Spinal cord (tissue), 10 donors: ENCODE results near the gene HOXD4. TPM values are rescaled to one million over a fixed set of nuclear protein-coding genes. Genes with fewer than 3 reads are reported as not detected.

Source experiments
- DNase-seq, 6 donors: peaks; one replicate each; pipeline versions ENCODE4 v3.0.0 to v3.0.0-alpha.2; 2013 to 2015; ENCODE audit warnings: low spot score in 6 of 6, low read depth in 4 of 6
- H3K27ac ChIP-seq: one replicate; pipeline ENCODE4 v1.5.1; 2013; ENCODE audit warnings: low read depth, low read length, control low read depth
- H3K27me3 ChIP-seq: one replicate; pipeline ENCODE4 v1.6.1; 2013; ENCODE audit warnings: low read length; ENCODE audit not compliant: control insufficient read depth, insufficient read depth
- H3K36me3 ChIP-seq: one replicate; pipeline ENCODE4 v1.6.1; 2013; ENCODE audit warnings: low read length; ENCODE audit not compliant: control insufficient read depth, insufficient read depth
- H3K4me1 ChIP-seq: one replicate; pipeline ENCODE4 v1.6.1; 2013; ENCODE audit warnings: low read length; ENCODE audit not compliant: control insufficient read depth, insufficient read depth
- H3K4me3 ChIP-seq: one replicate; pipeline ENCODE4 v1.5.1; 2013; ENCODE audit warnings: low read depth, low read length, control low read depth
- H3K9me3 ChIP-seq: one replicate; pipeline ENCODE4 v1.6.1; 2013; ENCODE audit warnings: low read length; ENCODE audit not compliant: control insufficient read depth, insufficient read depth
- WGBS: methylation state at CpG from one replicate; pipeline ENCODE4 v1.1.5; 2013; ENCODE audit warnings: missing lambda C conversion rate; ENCODE audit not compliant: insufficient coverage; 5-methylcytosine and 5-hydroxymethylcytosine counted together
- polyA plus RNA-seq, 2 donors: library from polyadenylated mRNA; unstranded; fragments of 120-200 nt; gene quantifications; one replicate each; pipeline ENCODE4 v1.2.1, GENCODE V29; 2013; ENCODE audit not compliant: insufficient read length in 2 of 2
- total RNA-seq, 2 donors: library from RNA; depleted of rRNA in 1 of 2; stranded (reverse); fragments of 120-200 nt in 1 of 2; fragments of >200 nt in 1 of 2; gene quantifications; one replicate each; pipeline versions ENCODE4 v1.2.3 to v1.2.4, GENCODE V29; 2013 to 2014
- donor health status: healthy.

HOXD4 gene
- total and polyA plus RNA-seq, 4 donors = 3.9 to 19.8 (median 12.4) TPM

DNA sequence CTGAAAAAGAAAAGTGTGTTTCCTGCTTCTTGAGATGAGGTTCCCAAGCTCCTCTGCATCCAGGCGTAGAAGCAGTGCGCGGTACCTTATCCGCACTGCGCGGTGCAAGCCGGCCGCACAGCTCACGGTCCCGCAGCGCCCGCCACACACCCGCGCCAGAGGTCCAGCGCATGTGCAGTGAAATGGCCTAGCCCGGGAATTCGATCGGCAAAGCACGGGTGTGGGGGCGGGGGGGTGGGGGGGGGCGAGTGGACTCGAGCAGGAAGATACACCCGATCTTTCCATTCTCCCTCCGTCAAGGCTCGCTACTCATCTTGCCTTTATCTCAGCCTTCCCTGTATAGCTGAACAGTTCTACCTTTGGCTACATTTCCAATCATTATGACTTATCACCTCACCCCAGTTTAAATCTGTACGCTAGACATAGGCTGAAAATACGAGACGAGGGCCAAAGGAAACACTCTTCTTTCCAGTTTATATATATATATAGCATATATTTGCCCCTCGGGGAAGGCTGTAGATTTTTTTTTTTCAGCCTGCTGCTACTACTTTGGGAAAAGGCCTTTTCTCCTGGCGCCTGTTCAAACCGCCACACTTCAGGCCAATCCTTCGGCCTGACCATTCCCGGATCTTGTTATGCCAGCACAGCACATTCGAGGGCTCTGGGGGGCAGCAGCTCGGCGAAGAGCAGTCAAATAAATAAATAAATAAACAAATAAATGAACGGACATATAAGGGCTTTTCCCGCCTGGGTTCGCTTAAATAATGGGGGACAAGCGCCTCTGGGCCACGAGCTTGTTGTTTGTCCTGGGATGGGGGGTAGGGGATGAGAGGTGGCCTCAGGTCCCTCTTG is 11.5 kb upstream of the HOXD4 start:
- H3K36me3 ChIP-seq = peaks cover 7% of the 10 kb centered on the region
- H3K4me1 ChIP-seq = peaks cover 32% of the 10 kb centered on the region
- no peaks in the 10 kb centered on the region for H3K9me3 ChIP-seq
- peak in 2 of 6 donors; percentile 77 to 84 for DNase-seq
- WGBS = 7% methylated on average over 15 of the region's 41 CpGs
- H3K4me3 ChIP-seq = peak overlapping the region; percentile 84
- H3K27ac ChIP-seq = peak overlapping the region; percentile 91
- H3K27me3 ChIP-seq = no peaks in the 10 kb centered on the region

DNA sequence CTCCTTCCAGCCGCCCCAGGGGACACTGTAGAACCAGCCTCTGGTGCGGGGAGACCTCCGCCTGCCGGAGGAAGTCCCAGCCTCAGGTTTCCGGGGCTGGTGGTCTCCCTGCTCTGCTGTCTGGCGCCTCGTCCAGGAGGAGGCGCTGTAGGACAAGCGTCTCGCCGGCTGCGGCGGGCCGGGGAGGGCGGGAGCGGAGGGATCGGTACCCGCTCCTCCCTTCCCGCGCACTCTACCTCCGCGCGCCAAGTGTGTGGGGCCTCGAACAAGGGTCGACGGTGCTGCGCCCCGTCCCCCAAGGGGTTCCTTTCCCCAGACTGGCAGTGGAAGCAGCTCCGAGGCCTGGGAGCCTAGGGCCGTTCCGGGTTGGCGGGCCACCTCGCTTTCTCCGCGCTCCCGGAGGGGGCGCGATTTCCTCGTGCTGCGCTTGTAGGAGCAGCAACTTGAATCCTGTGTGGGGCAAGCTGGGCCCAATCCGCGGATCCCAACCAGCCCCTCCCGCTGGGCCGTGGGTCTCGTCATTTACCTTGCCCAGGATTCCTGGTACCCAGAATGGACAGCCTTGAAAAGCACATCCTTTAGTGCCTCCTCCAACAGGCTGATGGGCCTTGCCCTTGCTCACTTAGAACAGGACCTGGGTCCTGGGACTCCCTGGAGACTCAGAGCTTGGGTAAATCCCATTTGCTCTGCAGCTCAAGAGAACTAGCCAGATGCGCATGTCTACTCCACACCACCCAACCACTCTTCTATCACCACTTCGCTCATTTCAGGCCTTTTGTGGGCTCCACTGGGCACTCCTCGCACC is 10.6 kb upstream of the HOXD4 start:
- Histone ChIP-seq H3K27ac (peak overlapping the region; percentile 91), H3K27me3 (no peaks in the 10 kb centered on the region)

DNA sequence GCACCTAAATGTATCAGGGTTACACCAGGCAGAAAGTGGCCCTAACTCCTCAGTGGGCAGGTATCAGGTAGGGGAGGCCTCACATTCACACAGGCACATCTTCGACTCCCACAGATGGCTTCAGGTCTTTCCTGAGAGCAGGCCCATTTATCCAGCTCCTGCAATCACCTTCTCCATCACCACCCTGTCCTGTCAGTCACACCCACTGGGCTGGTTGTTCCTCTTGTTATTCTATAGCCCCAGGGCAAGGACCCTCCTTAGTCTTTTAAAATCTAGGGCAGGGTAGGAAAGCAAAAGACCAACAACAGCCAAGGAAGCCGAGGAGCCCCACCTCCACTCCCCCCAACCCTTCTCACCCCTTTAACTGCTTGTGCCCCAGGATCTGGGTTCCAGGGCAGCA is 9.1 kb upstream of the HOXD4 start:
- Histone ChIP-seq H3K27me3 (no peaks in the 10 kb centered on the region), H3K9me3 (no peaks in the 10 kb centered on the region), H3K4me3 (no peak overlapping the region), H3K4me1 (peaks cover 39% of the 10 kb centered on the region), H3K36me3 (peaks cover 11% of the 10 kb centered on the region), H3K27ac (no peak overlapping the region)
- no peak for DNase-seq
- WGBS = 50% methylated on average over 1 of the region's 2 CpGs

More for the DNA sequence above, 10.6 kb upstream of the HOXD4 start:
- 5% methylated on average over 48 of the region's 48 CpGs for WGBS
- H3K36me3 ChIP-seq = peaks cover 7% of the 10 kb centered on the region
- DNase-seq = peak in 3 of 6 donors; percentile 84 to 95 (median 94)
- peak overlapping the region; percentile 84 for H3K4me3 ChIP-seq
- H3K9me3 ChIP-seq = no peaks in the 10 kb centered on the region
- H3K4me1 ChIP-seq = peaks cover 31% of the 10 kb centered on the region

DNA sequence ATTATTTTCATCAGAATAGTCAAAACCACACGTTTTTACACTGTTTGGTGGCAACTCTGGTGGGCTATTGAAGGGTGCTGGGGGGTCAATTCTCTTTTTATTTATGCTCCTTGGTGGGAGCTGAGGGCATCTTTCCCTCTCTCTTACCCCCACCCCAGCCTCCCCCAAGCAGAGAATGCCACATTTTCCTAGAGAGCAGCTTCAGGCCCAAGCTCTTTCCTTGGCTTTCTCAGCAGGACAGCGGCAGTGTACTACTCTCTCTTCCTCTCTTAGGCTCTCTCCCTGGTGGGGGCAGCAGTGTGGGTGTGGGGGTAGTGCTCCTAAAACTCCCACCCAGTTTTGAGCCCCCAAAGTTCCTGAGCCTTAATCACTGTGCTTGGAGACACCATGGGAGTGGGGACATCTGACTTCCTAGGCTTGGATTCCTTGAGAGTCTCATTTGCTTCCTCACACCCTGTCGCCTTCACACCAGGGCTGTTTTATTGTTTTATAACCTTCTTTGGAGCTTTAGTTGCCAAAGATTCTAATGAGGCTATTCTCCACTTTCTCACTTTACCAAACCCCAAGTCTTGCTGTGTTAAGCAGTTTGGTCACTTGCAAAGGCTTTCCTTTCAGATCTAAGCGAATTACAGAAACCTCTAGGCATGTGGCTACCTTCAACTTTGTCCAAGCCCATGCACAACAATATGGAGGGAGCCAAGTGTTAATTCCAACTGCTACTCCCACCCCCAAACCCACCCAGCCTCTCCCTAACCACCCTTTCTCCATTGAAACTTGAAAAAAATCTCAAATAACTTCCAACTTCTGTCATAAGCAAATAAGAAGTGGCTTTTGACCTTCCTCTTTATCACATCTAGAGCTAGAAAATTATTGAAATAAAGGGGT is 6.0 kb upstream of the HOXD4 start:
- Histone ChIP-seq H3K4me3 (no peak overlapping the region), H3K27me3 (peaks cover 2% of the 10 kb centered on the region)
- WGBS = 40% methylated on average over 1 of the region's 4 CpGs

DNA sequence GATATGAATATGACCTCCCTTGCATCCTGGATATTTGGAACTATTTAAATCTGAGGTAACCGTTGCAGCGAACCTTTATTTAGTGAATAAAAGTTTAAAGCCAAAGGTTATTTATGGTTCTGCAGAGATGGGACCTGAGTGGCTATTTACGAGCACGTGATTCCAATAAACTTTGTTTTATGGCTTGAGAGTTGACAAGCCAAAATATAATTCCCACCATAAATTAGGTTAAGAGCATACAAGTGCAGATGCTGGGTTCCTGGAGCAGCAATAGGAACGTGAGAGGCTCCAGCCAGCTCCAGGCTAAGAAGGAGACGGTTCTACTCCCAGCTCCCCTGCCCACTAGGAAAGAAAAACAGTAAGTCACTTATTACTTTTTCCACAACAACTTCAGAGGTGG is 5.2 kb upstream of the HOXD4 start:
- Histone ChIP-seq H3K4me3 (peak overlapping the region; percentile 14), H3K27ac (no peak overlapping the region), H3K9me3 (no peaks in the 10 kb centered on the region), H3K4me1 (peaks cover 62% of the 10 kb centered on the region), H3K27me3 (peaks cover 2% of the 10 kb centered on the region), H3K36me3 (peaks cover 33% of the 10 kb centered on the region)
- DNase-seq = peak in 1 of 6 donors; percentile 75
- 20% methylated on average over 1 of the region's 6 CpGs for WGBS

More for the DNA sequence above, 6.0 kb upstream of the HOXD4 start:
- H3K4me1 ChIP-seq = peaks cover 62% of the 10 kb centered on the region
- no peak for DNase-seq
- H3K9me3 ChIP-seq = no peaks in the 10 kb centered on the region
- peak overlapping the region; percentile 17 for H3K27ac ChIP-seq
- peaks cover 31% of the 10 kb centered on the region for H3K36me3 ChIP-seq

DNA sequence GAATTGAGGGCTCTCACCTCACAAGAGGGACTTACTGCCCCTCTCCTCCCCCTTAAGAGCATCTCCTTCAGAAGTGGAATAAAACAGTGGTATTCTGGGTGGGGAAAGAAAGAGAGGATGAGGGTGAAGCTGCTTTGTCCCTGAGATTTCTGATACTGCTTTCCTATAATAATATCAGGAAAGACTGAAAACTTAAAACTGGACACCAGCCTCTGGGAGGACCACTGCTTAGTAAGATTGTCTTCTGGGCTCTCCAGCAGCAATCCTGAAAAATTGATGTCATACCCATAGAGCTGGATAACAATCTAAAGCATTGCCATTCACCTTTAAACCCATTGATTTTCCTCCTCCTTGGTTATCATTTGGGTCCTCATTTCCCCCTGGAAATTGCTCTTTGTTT is 4.7 kb upstream of the HOXD4 start:
- no peaks in the 10 kb centered on the region for H3K9me3 ChIP-seq
- peak in 1 of 6 donors; percentile 32 for DNase-seq
- peaks cover 64% of the 10 kb centered on the region for H3K4me1 ChIP-seq
- peak overlapping the region; percentile 11 for H3K27ac ChIP-seq
- H3K4me3 ChIP-seq = peak overlapping the region; percentile 14
- H3K36me3 ChIP-seq = peaks cover 33% of the 10 kb centered on the region
- H3K27me3 ChIP-seq = peaks cover 2% of the 10 kb centered on the region

DNA sequence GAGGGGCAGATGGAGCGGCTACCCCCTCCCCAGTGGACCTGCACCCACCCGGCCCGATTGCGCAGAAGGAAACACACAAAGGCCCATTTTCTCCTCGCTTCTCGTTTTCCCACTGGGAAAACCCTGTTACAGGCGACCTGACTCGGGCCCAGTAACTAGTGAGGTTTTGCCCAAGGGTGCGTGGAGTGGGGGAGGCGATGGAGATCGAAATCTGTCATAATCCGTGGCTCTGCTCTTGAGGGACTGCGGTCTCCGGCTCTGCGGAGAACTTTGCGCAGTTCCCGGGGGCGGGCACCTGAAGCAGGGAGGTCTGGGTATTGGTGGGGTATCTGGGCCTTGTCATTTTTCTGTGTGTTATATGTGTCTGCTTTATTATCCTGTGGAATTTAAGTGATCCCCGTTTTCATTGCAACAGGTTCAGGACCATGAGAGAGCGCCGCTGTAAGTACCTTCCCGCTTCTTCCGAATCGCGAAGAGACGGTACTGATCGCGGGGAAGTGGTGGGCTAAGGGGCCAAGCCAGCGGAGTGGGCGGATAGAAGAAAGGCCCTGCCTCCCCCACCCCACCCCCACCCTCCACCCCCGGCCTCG is 4.0 kb upstream of the HOXD4 start:
- WGBS = 29% methylated on average over 23 of the region's 32 CpGs
- Histone ChIP-seq H3K27me3 (peaks cover 2% of the 10 kb centered on the region), H3K9me3 (no peaks in the 10 kb centered on the region), H3K4me1 (peaks cover 64% of the 10 kb centered on the region), H3K27ac (peak overlapping the region; percentile 11), H3K36me3 (peaks cover 40% of the 10 kb centered on the region), H3K4me3 (peak overlapping the region; percentile 14)
- DNase-seq = peak in 1 of 6 donors; percentile 51

DNA sequence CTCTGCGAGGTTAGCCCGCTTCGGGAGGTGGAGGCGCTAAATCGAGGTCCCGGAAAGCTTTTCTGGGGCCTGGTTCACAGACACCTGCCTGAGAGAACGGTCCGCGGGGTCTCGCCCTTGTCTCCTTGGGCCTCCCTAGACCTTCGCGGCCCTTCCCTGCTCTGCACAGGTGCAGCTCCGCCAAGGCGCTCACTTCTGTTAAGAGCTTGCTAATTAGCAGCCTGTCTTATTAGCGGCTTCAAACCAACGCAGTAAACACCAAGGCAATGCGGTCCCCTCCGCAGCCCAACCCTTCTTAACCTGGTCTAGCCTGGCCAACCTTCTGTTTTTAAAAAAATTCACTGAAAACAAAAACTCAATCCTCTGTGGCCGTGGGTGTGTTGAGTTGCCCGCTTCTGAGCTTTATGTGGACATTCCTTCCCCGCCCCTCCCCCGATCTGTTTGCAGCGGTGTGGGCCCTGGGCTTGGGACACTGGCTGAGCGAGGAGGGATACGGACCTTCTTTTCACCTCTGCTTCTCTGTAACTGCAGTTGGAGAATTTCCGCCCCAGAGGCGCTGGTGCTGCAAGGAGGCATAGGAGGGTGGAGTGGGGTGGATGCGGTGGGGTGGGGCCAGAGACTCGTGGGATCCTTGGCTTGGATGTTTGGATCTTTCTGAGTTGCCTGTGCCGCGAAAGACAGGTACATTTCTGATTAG is 3.4 kb upstream of the HOXD4 start:
- peaks cover 46% of the 10 kb centered on the region for H3K36me3 ChIP-seq
- peak in 1 of 6 donors; percentile 65 for DNase-seq
- WGBS = 23% methylated on average over 24 of the region's 31 CpGs
- H3K4me1 ChIP-seq = peaks cover 64% of the 10 kb centered on the region
- H3K27ac ChIP-seq = peak overlapping the region; percentile 50
- no peaks in the 10 kb centered on the region for H3K9me3 ChIP-seq
- peaks cover 2% of the 10 kb centered on the region for H3K27me3 ChIP-seq
- H3K4me3 ChIP-seq = peak overlapping the region; percentile 22
